ENCODE results near the gene ATP1A4. TPM values are rescaled to one million over a fixed set of nuclear protein-coding genes. Genes with fewer than 3 reads are reported as not detected.

The ATP1A4 gene
- total RNA-seq, 1 donor from 2014 or later, result not detected

DNA sequence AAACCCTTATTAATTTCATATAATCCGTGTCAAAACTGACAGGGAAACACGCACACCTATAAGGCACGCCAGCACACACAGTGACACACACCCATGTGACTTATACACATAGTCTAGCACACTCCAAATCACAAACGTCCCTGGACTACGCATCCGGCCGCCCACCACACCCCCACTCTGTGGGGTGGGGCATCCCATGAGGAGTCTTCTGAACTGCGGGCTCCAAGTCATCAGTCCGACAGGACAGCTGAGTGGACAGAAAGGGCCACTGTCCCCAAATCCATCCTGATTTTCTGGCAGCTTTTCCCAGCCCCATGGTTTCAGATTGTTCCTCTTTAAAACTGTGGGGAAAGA is 54.6 kb downstream of the ATP1A4 start:
- TF ChIP-seq, protein P1, sequence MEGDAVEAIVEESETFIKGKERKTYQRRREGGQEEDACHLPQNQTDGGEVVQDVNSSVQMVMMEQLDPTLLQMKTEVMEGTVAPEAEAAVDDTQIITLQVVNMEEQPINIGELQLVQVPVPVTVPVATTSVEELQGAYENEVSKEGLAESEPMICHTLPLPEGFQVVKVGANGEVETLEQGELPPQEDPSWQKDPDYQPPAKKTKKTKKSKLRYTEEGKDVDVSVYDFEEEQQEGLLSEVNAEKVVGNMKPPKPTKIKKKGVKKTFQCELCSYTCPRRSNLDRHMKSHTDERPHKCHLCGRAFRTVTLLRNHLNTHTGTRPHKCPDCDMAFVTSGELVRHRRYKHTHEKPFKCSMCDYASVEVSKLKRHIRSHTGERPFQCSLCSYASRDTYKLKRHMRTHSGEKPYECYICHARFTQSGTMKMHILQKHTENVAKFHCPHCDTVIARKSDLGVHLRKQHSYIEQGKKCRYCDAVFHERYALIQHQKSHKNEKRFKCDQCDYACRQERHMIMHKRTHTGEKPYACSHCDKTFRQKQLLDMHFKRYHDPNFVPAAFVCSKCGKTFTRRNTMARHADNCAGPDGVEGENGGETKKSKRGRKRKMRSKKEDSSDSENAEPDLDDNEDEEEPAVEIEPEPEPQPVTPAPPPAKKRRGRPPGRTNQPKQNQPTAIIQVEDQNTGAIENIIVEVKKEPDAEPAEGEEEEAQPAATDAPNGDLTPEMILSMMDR (IDR thresholded peaks at IDR 0.05), result no peak
- H3K4me1 Mint-ChIP-seq, result peaks cover 64% of the 10 kb centered on the region
- H3K9me3 Mint-ChIP-seq, result no peaks in the 10 kb centered on the region
- ATAC-seq (ENCODE audit: low read depth) (peak; percentile 23), DNase-seq (no peak)
- ChIA-PET POLR2A (interaction anchor here (0.6 to 3.9 kb wide), 5 partner anchors 10 to 133 kb away, joined by 3 to 34 read pairs (median 5); partner anchors contain the start of gene DCAF8), CTCF (interaction anchor here (0.5 to 1.3 kb wide), 4 partner anchors 13 to 86 kb away, joined by 3 to 7 read pairs (median 4); no protein-coding TSS in a partner anchor)
- H3K27me3 Mint-ChIP-seq, result no peaks in the 10 kb centered on the region
- peak overlapping the region; percentile 89 for H3K27ac Mint-ChIP-seq
- H3K4me3 Mint-ChIP-seq, result peak overlapping the region; percentile 85
- intact Hi-C loops (cut with micrococcal nuclease), result loop anchor here (10.0 kb wide), 1 partner anchor 1499 kb away; the partner anchor contains the start of gene FCRLA
- peaks cover 46% of the 10 kb centered on the region for H3K36me3 Mint-ChIP-seq (ENCODE audit: low read depth)

DNA sequence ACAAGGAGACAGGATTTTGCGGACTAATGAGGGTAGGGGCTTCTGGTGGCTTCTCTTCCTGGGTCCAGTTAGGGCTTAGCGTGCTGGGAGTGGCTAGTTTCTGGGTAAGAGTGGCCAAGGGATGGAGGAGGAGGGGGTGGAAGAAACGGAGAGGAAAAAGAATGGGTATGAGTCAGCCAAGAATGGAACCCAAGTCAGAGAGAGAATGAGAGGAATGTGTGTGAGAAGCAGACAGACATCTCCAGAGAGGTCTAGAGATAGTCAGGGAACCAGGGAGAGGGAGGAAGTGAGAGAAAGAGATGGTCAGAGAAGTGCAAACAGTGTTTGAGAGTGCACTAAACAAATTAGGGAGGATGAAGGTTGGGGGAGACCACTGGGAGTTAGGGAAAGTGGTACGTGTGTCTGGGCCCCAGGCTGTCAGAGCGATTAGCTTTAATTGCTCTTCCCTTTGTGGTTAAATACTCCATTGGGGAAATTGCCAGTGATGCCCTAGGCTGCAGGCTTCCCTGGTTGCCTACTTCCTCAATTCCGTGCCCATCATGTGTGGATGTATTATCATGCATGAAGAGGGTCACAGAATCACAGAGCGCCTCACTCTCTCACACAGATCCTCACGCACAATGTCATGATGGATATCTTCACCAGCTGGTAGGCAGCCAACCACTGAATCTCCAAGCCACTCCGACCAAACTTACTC is 55.2 kb downstream of the ATP1A4 start:
- ChIA-PET POLR2A (interaction anchor here (0.6 to 3.9 kb wide), 5 partner anchors 9 to 134 kb away, joined by 3 to 34 read pairs (median 5); partner anchors contain the start of gene DCAF8), CTCF (interaction anchor here (0.5 to 1.4 kb wide), 5 partner anchors 13 to 85 kb away, joined by 3 to 7 read pairs (median 3); no protein-coding TSS in a partner anchor)
- intact Hi-C loops (cut with micrococcal nuclease), result loop anchor here (10.0 kb wide), 1 partner anchor 1498 kb away; the partner anchor contains the start of gene FCRLA
- peak overlapping the region; percentile 89 for H3K27ac Mint-ChIP-seq
- peaks cover 63% of the 10 kb centered on the region for H3K4me1 Mint-ChIP-seq
- ATAC-seq (ENCODE audit: low read depth) (no peak), DNase-seq (no peak)
- H3K9me3 Mint-ChIP-seq, result no peaks in the 10 kb centered on the region
- TF ChIP-seq, protein P1 (IDR thresholded peaks at IDR 0.05), result no peak
- peak overlapping the region; percentile 85 for H3K4me3 Mint-ChIP-seq
- H3K27me3 Mint-ChIP-seq, result no peaks in the 10 kb centered on the region
- peaks cover 51% of the 10 kb centered on the region for H3K36me3 Mint-ChIP-seq (ENCODE audit: low read depth)

DNA sequence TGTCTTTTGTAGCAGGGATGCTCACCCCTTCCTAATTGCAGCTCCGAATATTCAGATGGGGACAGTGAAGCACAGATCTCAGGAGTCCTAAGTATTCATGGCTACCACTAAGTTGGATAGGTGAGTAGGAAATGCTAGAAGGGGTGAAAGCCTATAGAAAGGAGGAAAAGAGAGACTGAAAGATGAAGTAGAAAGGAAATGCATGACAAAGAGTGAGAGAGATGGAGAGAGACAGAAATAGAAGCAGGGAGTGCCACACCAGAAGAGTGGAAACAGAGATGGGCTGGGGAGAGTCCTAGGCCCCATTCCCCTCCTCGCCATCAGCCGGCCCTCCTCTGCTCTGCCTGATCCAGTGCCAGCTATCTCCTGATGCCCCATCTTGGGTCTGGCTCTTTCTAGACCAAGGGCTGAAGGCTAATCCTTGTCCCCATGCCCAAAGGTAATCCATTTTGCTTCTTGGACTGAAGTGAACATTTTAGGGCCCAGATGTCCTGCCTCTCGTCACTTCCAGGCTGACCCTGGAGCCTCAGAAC is 55.8 kb downstream of the ATP1A4 start:
- TF ChIP-seq, protein P1 (IDR thresholded peaks at IDR 0.05), result no peak
- Mint-ChIP-seq H3K27ac (peak overlapping the region; percentile 89), H3K27me3 (no peaks in the 10 kb centered on the region), H3K36me3 (ENCODE audit: low read depth) (peaks cover 57% of the 10 kb centered on the region), H3K4me1 (peaks cover 63% of the 10 kb centered on the region), H3K9me3 (no peaks in the 10 kb centered on the region), H3K4me3 (peak overlapping the region; percentile 85)
- ChIA-PET CTCF (interaction anchor here (0.9 to 1.4 kb wide), 4 partner anchors 13 to 84 kb away, joined by 3 to 5 read pairs (median 3); no protein-coding TSS in a partner anchor), POLR2A (interaction anchor here (0.7 to 1.1 kb wide), 3 partner anchors 12 to 128 kb away, joined by 3 to 4 read pairs (median 4); partner anchors contain the start of gene DCAF8)
- DNase-seq (no peak), ATAC-seq (ENCODE audit: low read depth) (no peak)
- intact Hi-C loops (cut with micrococcal nuclease), result loop anchor here (10.0 kb wide), 1 partner anchor 1498 kb away; the partner anchor contains the start of gene FCRLA

DNA sequence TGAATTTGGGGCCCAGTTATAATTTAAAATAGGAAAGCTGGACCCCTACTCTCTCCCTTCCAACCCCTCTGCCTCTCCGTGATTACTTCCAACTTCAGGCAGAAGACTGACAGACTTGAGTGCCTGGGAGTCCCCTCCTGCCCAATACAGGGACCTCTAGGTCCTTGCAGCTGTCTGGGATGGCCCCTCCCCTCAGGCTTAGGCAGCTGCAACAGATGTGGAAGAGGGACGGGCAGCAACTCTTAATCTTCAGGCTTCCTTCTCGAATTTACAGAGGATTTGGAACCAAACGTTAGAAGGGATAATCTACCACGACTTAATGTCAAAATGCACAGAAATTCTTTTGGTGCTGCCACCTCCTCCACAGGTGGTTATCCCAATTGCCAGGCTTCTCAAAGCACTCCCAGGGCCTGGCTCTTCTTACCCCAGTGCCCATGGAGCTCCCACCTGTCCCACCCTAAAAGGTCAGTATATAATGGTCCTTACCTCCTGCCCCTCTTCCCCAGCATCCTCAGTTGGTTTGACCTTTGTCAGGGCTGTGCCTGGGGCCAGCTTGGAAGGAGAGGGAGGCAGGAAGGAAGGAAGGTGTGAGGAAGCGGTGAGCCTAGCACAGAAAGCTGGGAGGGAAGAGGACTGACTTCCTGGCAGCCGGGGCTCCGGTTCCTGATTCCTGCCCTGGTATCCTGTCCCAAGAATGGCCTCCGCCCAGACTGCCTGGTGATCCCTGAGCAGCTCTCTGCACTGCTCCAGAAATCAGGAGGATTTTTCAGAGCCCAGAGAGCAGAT is 56.6 kb downstream of the ATP1A4 start:
- peak overlapping the region; percentile 28 for H3K4me3 Mint-ChIP-seq
- H3K9me3 Mint-ChIP-seq, result no peaks in the 10 kb centered on the region
- ChIA-PET CTCF (interaction anchor here (0.9 to 1.6 kb wide), 4 partner anchors 12 to 44 kb away, joined by 3 to 5 read pairs (median 4); no protein-coding TSS in a partner anchor), POLR2A (interaction anchor here (0.6 to 1.1 kb wide), 5 partner anchors 12 to 157 kb away, joined by 3 to 5 read pairs (median 4); partner anchors contain the start of gene DCAF8)
- intact Hi-C loops (cut with micrococcal nuclease), result loop anchor here (10.0 kb wide), 1 partner anchor 1497 kb away; the partner anchor contains the start of gene FCRLA
- DNase-seq (no peak), ATAC-seq (ENCODE audit: low read depth) (no peak)
- peak overlapping the region; percentile 51 for H3K27ac Mint-ChIP-seq
- H3K27me3 Mint-ChIP-seq, result no peaks in the 10 kb centered on the region
- peaks cover 65% of the 10 kb centered on the region for H3K36me3 Mint-ChIP-seq (ENCODE audit: low read depth)
- TF ChIP-seq, protein P1 (IDR thresholded peaks at IDR 0.05), result no peak
- H3K4me1 Mint-ChIP-seq, result peaks cover 56% of the 10 kb centered on the region

Data from activated B cell treated with CpG ODN at 0.5 μM for 24 hours (primary cell).